Thyroid gland (tissue), 4 donors: ENCODE results near the gene FAM234A.

Experiments
- POLR2A ChIP-seq, 2 donors: fragments of 450-650 bp; IDR thresholded peaks; one replicate each; pipeline ENCODE4 v1.6.1; 2017; ENCODE audit warnings: antibody characterized with exemption in 2 of 2, mild to moderate bottlenecking in 2 of 2, moderate library complexity in 1 of 2
- TF ChIP-seq, protein P1 (sequence below), 6 experiments: fragments of 200-600 bp in 3 of 6; fragments of 450-650 bp in 3 of 6; sonication (generic) in 3 of 6; IDR thresholded peaks; one replicate each; pipeline ENCODE4 v1.5.1; 2016 to 2019; ENCODE audit warnings: antibody characterized with exemption in 6 of 6, mild to moderate bottlenecking in 2 of 6, inconsistent platforms in 1 of 6, moderate library complexity in 1 of 6

- TF ChIP-seq, protein P1, sequence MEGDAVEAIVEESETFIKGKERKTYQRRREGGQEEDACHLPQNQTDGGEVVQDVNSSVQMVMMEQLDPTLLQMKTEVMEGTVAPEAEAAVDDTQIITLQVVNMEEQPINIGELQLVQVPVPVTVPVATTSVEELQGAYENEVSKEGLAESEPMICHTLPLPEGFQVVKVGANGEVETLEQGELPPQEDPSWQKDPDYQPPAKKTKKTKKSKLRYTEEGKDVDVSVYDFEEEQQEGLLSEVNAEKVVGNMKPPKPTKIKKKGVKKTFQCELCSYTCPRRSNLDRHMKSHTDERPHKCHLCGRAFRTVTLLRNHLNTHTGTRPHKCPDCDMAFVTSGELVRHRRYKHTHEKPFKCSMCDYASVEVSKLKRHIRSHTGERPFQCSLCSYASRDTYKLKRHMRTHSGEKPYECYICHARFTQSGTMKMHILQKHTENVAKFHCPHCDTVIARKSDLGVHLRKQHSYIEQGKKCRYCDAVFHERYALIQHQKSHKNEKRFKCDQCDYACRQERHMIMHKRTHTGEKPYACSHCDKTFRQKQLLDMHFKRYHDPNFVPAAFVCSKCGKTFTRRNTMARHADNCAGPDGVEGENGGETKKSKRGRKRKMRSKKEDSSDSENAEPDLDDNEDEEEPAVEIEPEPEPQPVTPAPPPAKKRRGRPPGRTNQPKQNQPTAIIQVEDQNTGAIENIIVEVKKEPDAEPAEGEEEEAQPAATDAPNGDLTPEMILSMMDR (IDR thresholded peaks at IDR 0.05), result no peak
- no peak for TF ChIP-seq POLR2A (IDR thresholded peaks at IDR 0.05)
Measured at GRCh38 chr16:269061-269796, 34.6 kb downstream of the FAM234A start.
